Measurements from ENCODE around the gene CENPP.

The CENPP gene

GRCh38 chr9:92359394-92359995, 33.7 kb downstream of the CENPP start:
- Histone ChIP-seq H3K27ac (ENCODE audit: low read depth, low read length) (peak overlapping the region; percentile 61), H3K36me3 (ENCODE audit: control insufficient read depth, insufficient read depth, low read length) (no peaks in the 10 kb centered on the region), H3K4me3 (ENCODE audit: low read length) (no peak overlapping the region), H3K4me1 (ENCODE audit: control insufficient read depth, insufficient read depth, low read length) (peaks cover 2% of the 10 kb centered on the region), H3K9ac (ENCODE audit: low read length) (no peak overlapping the region), H3K27me3 (ENCODE audit: control insufficient read depth, insufficient read depth, low read length) (no peaks in the 10 kb centered on the region)

- Histone ChIP-seq H3K27me3 (ENCODE audit: control insufficient read depth, insufficient read depth, low read length) (no peaks in the 10 kb centered on the region), H3K4me1 (ENCODE audit: control insufficient read depth, insufficient read depth, low read length) (peaks cover 2% of the 10 kb centered on the region), H3K9ac (ENCODE audit: low read length) (no peak overlapping the region), H3K36me3 (ENCODE audit: control insufficient read depth, insufficient read depth, low read length) (no peaks in the 10 kb centered on the region), H3K27ac (ENCODE audit: low read depth, low read length) (no peak overlapping the region), H3K4me3 (ENCODE audit: low read length) (no peak overlapping the region)
These were observed 34.3 kb downstream of the CENPP start for GRCh38 chr9:92360083-92360482.

- no peak overlapping the region for H3K9ac ChIP-seq (ENCODE audit: low read length)
- H3K27ac ChIP-seq (ENCODE audit: low read depth, low read length): no peak overlapping the region
- H3K4me1 ChIP-seq (ENCODE audit: control insufficient read depth, insufficient read depth, low read length): no peaks in the 10 kb centered on the region
- no peaks in the 10 kb centered on the region for H3K27me3 ChIP-seq (ENCODE audit: control insufficient read depth, insufficient read depth, low read length)
- H3K36me3 ChIP-seq (ENCODE audit: control insufficient read depth, insufficient read depth, low read length): no peaks in the 10 kb centered on the region
- H3K4me3 ChIP-seq (ENCODE audit: low read length): no peak overlapping the region
These were observed 43.3 kb downstream of the CENPP start for GRCh38 chr9:92369075-92369474.

- Histone ChIP-seq H3K4me1 (ENCODE audit: control insufficient read depth, insufficient read depth, low read length) (no peaks in the 10 kb centered on the region), H3K27ac (ENCODE audit: low read depth, low read length) (no peak overlapping the region), H3K4me3 (ENCODE audit: low read length) (no peak overlapping the region), H3K36me3 (ENCODE audit: control insufficient read depth, insufficient read depth, low read length) (no peaks in the 10 kb centered on the region), H3K9ac (ENCODE audit: low read length) (no peak overlapping the region), H3K27me3 (ENCODE audit: control insufficient read depth, insufficient read depth, low read length) (no peaks in the 10 kb centered on the region)
These were observed 47.4 kb downstream of the CENPP start for GRCh38 chr9:92373167-92373566.

GRCh38 chr9:92377876-92378275, 52.1 kb downstream of the CENPP start:
- no peaks in the 10 kb centered on the region for H3K27me3 ChIP-seq (ENCODE audit: control insufficient read depth, insufficient read depth, low read length)
- no peak overlapping the region for H3K9ac ChIP-seq (ENCODE audit: low read length)
- no peaks in the 10 kb centered on the region for H3K36me3 ChIP-seq (ENCODE audit: control insufficient read depth, insufficient read depth, low read length)
- H3K4me3 ChIP-seq (ENCODE audit: low read length): no peak overlapping the region
- H3K4me1 ChIP-seq (ENCODE audit: control insufficient read depth, insufficient read depth, low read length): no peaks in the 10 kb centered on the region
- no peak overlapping the region for H3K27ac ChIP-seq (ENCODE audit: low read depth, low read length)

- Histone ChIP-seq H3K36me3 (ENCODE audit: control insufficient read depth, insufficient read depth, low read length) (no peaks in the 10 kb centered on the region), H3K9ac (ENCODE audit: low read length) (no peak overlapping the region), H3K27ac (ENCODE audit: low read depth, low read length) (no peak overlapping the region), H3K27me3 (ENCODE audit: control insufficient read depth, insufficient read depth, low read length) (no peaks in the 10 kb centered on the region), H3K4me3 (ENCODE audit: low read length) (no peak overlapping the region), H3K4me1 (ENCODE audit: control insufficient read depth, insufficient read depth, low read length) (no peaks in the 10 kb centered on the region)
These were observed 53.3 kb downstream of the CENPP start for GRCh38 chr9:92378865-92379560.

GRCh38 chr9:92380603-92381002, 54.9 kb downstream of the CENPP start:
- Histone ChIP-seq H3K27ac (ENCODE audit: low read depth, low read length) (no peak overlapping the region), H3K27me3 (ENCODE audit: control insufficient read depth, insufficient read depth, low read length) (no peaks in the 10 kb centered on the region), H3K4me3 (ENCODE audit: low read length) (no peak overlapping the region), H3K36me3 (ENCODE audit: control insufficient read depth, insufficient read depth, low read length) (no peaks in the 10 kb centered on the region), H3K9ac (ENCODE audit: low read length) (no peak overlapping the region), H3K4me1 (ENCODE audit: control insufficient read depth, insufficient read depth, low read length) (no peaks in the 10 kb centered on the region)

GRCh38 chr9:92381775-92382174, 56.0 kb downstream of the CENPP start:
- H3K36me3 ChIP-seq (ENCODE audit: control insufficient read depth, insufficient read depth, low read length): no peaks in the 10 kb centered on the region
- no peaks in the 10 kb centered on the region for H3K4me1 ChIP-seq (ENCODE audit: control insufficient read depth, insufficient read depth, low read length)
- H3K4me3 ChIP-seq (ENCODE audit: low read length): no peak overlapping the region
- no peaks in the 10 kb centered on the region for H3K27me3 ChIP-seq (ENCODE audit: control insufficient read depth, insufficient read depth, low read length)
- no peak overlapping the region for H3K9ac ChIP-seq (ENCODE audit: low read length)
- no peak overlapping the region for H3K27ac ChIP-seq (ENCODE audit: low read depth, low read length)

- Histone ChIP-seq H3K4me3 (ENCODE audit: low read length) (no peak overlapping the region), H3K27ac (ENCODE audit: low read depth, low read length) (no peak overlapping the region), H3K27me3 (ENCODE audit: control insufficient read depth, insufficient read depth, low read length) (no peaks in the 10 kb centered on the region), H3K4me1 (ENCODE audit: control insufficient read depth, insufficient read depth, low read length) (no peaks in the 10 kb centered on the region), H3K9ac (ENCODE audit: low read length) (no peak overlapping the region), H3K36me3 (ENCODE audit: control insufficient read depth, insufficient read depth, low read length) (no peaks in the 10 kb centered on the region)
These were observed 58.6 kb downstream of the CENPP start for GRCh38 chr9:92384375-92384774.

- Histone ChIP-seq H3K4me1 (ENCODE audit: control insufficient read depth, insufficient read depth, low read length) (peaks cover 3% of the 10 kb centered on the region), H3K9ac (ENCODE audit: low read length) (no peak overlapping the region), H3K27me3 (ENCODE audit: control insufficient read depth, insufficient read depth, low read length) (no peaks in the 10 kb centered on the region), H3K36me3 (ENCODE audit: control insufficient read depth, insufficient read depth, low read length) (no peaks in the 10 kb centered on the region), H3K4me3 (ENCODE audit: low read length) (no peak overlapping the region), H3K27ac (ENCODE audit: low read depth, low read length) (no peak overlapping the region)
These were observed 59.2 kb downstream of the CENPP start for GRCh38 chr9:92385001-92385400.

GRCh38 chr9:92385477-92385876, 59.7 kb downstream of the CENPP start:
- Histone ChIP-seq H3K4me3 (ENCODE audit: low read length) (no peak overlapping the region), H3K27ac (ENCODE audit: low read depth, low read length) (peak overlapping the region; percentile 32), H3K27me3 (ENCODE audit: control insufficient read depth, insufficient read depth, low read length) (no peaks in the 10 kb centered on the region), H3K4me1 (ENCODE audit: control insufficient read depth, insufficient read depth, low read length) (peaks cover 3% of the 10 kb centered on the region), H3K9ac (ENCODE audit: low read length) (no peak overlapping the region), H3K36me3 (ENCODE audit: control insufficient read depth, insufficient read depth, low read length) (no peaks in the 10 kb centered on the region)

GRCh38 chr9:92385953-92386352, 60.2 kb downstream of the CENPP start:
- H3K4me1 ChIP-seq (ENCODE audit: control insufficient read depth, insufficient read depth, low read length): peaks cover 3% of the 10 kb centered on the region
- H3K36me3 ChIP-seq (ENCODE audit: control insufficient read depth, insufficient read depth, low read length): no peaks in the 10 kb centered on the region
- H3K27me3 ChIP-seq (ENCODE audit: control insufficient read depth, insufficient read depth, low read length): no peaks in the 10 kb centered on the region
- H3K4me3 ChIP-seq (ENCODE audit: low read length): no peak overlapping the region
- peak overlapping the region; percentile 32 for H3K27ac ChIP-seq (ENCODE audit: low read depth, low read length)
- H3K9ac ChIP-seq (ENCODE audit: low read length): no peak overlapping the region

GRCh38 chr9:92392690-92393089, 66.9 kb downstream of the CENPP start:
- Histone ChIP-seq H3K9ac (ENCODE audit: low read length) (no peak overlapping the region), H3K27ac (ENCODE audit: low read depth, low read length) (no peak overlapping the region), H3K36me3 (ENCODE audit: control insufficient read depth, insufficient read depth, low read length) (no peaks in the 10 kb centered on the region), H3K27me3 (ENCODE audit: control insufficient read depth, insufficient read depth, low read length) (no peaks in the 10 kb centered on the region), H3K4me3 (ENCODE audit: low read length) (no peak overlapping the region), H3K4me1 (ENCODE audit: control insufficient read depth, insufficient read depth, low read length) (peaks cover 8% of the 10 kb centered on the region)

All from rectal smooth muscle tissue (tissue), 1 donor.